ENCODE results near the gene CCT4.

CCT4 gene

DNA sequence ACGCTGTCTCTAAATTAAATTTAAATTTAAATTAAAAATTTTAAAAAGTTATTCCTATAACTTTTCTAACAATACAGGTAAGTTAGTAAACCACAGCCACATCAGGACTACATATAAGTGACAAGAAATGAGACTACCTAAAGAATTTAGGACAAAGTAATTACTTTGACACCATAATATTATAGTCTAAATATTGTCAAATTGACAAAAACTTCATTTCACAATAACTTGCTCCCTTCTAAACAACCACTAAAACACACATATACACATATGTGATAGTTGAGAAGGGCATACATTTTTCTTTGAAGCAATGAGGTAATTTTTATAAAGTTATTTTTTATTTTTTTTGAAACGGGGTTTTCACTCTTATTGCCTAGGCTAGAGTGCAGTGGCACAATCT is 66.2 kb downstream of the CCT4 start:
- TF ChIP-seq, protein P1, sequence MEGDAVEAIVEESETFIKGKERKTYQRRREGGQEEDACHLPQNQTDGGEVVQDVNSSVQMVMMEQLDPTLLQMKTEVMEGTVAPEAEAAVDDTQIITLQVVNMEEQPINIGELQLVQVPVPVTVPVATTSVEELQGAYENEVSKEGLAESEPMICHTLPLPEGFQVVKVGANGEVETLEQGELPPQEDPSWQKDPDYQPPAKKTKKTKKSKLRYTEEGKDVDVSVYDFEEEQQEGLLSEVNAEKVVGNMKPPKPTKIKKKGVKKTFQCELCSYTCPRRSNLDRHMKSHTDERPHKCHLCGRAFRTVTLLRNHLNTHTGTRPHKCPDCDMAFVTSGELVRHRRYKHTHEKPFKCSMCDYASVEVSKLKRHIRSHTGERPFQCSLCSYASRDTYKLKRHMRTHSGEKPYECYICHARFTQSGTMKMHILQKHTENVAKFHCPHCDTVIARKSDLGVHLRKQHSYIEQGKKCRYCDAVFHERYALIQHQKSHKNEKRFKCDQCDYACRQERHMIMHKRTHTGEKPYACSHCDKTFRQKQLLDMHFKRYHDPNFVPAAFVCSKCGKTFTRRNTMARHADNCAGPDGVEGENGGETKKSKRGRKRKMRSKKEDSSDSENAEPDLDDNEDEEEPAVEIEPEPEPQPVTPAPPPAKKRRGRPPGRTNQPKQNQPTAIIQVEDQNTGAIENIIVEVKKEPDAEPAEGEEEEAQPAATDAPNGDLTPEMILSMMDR (IDR thresholded peaks at IDR 0.05), result no peak
- TF ChIP-seq ZFX (IDR thresholded peaks at IDR 0.05; ENCODE audit: borderline replicate concordance), result no peak
- H3K27ac ChIP-seq, result no peak overlapping the region

All from 22Rv1 (cell line).